SH-SY5Y (cell line): ENCODE data around the gene UBE2F.

Experiments used
- GATA2 ChIP-seq: IDR thresholded peaks from 2 replicates; pipeline ENCODE4 v1.6.1; 2011; ENCODE audit warnings: mild to moderate bottlenecking, low read depth, low read length
- GATA3 ChIP-seq: IDR thresholded peaks from 2 replicates; pipeline ENCODE4 v1.6.1; 2011; ENCODE audit warnings: low read depth, mild to moderate bottlenecking, low read length, moderate library complexity

DNA sequence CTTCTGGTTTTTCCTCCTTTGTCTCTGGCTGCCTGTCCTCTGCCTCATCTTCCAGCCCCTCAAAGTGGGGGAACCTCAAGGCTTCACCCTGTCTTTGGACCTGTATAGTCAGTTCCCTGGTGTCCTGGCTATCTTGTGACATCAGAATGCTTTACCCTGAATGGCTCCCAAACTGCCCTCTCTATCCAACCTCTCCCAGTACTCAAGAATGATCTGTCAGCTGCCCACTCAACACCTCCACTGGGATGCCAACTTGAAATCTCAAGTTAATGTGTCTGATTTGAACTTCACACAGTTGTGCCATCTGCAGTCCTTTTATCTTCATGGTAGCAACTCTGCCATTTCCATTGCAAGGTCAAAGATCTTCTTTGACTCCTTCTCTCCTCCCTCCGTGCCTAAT is 43.8 kb downstream of the UBE2F start:
- TF ChIP-seq GATA2: no peak
- no peak for TF ChIP-seq GATA3
